HG03469 (cell line): Measurements from ENCODE around the gene SATB1.
A peak's percentile ranks its signal among the peaks of the same experiment; 100 is the strongest.
"Not testable (repeated sequence)": the region's sequence is repeated elsewhere in the genome, so short reads cannot be mapped to it uniquely, and the experiment has no call there.

ENCODE experiments used
- ATAC-seq: cut with Tn5 transposase; IDR thresholded peaks from one replicate; pipeline ENCODE4 v1.9.1; 2021; ENCODE audit warnings: mild to moderate bottlenecking, moderate library complexity, moderate number of reproducible peaks; ENCODE audit not compliant: unreplicated experiment

Gene SATB1

DNA sequence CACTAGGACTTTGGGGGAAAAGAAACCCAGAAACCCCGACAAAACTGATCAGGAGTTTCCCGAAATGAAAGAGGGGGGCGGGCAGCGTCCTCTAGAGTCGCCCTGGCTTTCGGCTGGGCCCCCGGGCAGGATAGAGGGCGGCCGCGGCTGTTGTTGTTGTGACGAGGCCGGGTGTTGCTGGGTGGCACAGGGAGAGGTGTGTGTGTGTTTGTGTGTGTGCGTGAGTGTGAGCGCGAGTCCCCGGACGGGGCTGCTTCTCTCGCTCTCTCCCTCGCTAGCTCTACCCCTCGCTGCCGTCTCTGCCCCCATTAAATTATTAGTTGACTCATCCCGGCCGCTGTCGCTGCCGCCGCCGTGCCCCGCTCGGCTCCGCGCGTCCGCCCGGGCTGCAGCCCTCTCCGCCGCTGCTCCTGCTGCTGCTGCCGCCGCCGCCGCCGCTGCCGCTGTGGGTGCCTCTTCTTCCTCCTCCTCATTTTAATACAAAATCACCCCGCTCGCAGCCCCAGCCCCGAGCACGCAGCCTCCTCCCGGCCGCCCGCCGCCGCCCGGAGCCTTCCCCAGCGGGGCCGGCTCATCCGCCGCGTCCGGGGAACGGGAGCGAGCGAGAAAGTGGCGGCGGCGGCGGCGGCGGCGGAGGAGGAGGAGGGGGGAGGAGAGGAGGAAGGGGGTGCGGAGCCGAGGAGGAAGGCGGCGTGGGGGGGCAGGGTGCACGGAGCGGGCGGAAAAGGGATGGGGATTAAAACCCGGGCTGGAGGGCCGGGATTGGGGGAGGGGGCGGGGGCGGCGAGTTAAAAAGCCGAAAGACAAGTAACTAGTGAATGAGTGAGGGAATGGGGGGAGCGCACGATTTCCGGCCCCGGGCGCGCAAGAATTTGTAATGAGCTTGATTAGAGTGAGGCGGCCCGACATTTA, at the start of gene SATB1:
Gene SATB1, minus strand, starts transcription at position 611 of the 912 bp plus-strand sequence. CDS start 4,372 bp downstream, outside the sequence.
- peak; percentile 42 for ATAC-seq

DNA sequence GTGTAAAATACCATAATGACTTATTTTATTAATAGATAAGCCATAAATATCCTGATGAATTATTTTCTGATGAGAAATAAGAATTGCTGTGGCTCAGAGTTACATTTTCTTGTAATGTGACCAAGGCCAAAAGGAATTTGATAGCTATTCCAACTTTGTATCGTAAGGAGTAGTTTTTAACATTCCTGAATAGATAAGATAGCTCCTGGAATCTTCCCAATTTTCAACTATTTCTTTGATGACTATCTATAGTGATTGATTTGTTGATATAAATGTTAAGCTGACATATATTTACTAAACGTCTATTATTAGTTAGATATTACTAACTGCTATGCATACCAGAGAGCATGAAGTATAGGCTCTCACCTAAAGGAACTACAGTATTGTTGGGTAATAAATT, 49.1 kb upstream of the SATB1 start:
- ATAC-seq: no peak

DNA sequence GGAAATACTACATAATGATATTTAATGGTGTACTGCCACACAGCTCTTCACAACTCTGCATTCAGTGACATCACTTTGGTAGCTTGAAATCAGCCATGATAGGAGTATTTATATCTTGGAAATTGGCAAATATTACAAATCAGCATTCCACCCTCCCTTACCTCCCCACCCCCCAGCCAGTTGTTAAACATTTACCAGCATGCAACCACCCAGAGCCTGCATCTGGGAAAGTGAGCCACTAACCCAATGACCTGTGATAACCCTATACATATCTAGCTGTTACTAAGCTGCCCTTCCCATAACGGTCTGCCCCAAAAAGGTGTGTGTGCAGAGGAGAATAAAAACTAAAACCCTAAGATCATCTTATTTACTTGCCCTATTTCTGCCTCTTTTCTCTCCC, 44.6 kb upstream of the SATB1 start:
- ATAC-seq: no peak

DNA sequence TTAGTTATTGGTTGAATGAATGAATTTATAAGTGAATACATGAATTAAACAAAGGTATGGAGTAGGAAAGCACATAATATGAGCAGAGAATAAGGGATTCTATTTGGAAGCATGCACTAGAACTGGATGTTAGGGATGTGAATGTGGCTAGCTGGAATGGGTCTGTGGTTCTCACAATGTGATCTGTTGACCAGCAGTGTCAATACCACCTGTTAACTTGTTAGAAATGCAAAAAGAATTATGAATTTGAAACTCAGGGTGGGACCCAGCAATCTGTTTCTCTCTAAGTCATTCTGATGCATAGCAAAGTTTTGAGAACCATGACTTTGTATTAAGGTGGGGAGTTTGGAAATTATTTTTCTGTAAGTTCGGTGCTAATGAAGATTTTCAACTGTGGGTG, 41.0 kb upstream of the SATB1 start:
- no peak for ATAC-seq

DNA sequence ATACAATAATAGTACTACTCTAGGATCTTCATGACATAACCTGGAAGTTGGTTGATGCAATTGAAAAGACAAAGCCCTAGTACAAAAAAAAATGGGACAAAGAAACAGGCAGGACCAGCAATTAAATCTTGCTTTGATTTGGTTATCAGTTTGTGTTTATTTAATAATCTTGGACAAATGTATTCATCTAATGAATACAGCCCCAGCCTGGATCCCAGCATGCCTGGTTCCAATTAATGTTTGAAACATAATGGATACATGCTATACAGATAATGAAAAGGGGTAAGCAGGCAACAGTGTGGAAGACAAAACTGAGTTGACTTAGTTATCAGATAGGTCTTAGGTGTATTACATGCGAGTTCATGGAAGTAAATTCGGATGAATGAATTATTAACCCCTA, 29.6 kb upstream of the SATB1 start:
- ATAC-seq: no peak

DNA sequence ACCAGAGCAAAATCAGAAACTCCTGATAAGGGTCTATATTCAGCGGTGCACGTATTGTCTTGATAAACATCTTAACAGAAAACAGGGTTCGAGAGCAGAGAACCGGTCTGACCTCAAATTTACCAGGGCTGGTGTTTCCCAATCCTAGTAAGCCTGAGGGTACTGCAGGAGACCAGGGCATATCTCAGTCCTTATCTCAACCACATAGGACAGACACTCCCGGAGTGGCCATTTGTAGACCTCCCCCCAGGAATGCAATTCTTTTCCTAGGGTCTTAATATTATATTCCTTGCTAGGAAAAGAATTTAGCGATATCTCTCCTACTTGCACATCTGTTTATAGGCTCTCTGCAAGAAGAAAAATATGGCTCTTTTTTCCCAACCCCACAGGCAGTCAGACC, 24.5 kb upstream of the SATB1 start:
- not testable (repeated sequence) for ATAC-seq

DNA sequence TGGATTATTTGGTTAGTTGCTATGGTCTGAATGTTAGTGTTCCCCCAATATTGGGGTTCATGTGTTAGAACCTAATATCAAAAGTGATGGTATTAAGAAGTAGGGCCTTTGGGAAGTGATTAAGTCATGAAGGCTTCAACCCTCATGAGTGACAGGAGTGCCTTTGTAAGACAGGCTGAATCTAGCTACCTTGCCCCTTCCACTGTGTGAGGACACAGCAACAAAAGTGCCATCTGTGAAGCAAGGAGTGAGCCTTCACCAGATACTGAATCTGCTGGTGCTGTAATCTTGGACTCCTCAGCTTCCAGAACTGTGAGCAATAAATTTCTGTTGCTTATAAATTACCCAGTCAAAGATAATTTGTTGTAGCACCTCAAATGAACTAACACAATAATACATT, 22.6 kb upstream of the SATB1 start:
- no peak for ATAC-seq

DNA sequence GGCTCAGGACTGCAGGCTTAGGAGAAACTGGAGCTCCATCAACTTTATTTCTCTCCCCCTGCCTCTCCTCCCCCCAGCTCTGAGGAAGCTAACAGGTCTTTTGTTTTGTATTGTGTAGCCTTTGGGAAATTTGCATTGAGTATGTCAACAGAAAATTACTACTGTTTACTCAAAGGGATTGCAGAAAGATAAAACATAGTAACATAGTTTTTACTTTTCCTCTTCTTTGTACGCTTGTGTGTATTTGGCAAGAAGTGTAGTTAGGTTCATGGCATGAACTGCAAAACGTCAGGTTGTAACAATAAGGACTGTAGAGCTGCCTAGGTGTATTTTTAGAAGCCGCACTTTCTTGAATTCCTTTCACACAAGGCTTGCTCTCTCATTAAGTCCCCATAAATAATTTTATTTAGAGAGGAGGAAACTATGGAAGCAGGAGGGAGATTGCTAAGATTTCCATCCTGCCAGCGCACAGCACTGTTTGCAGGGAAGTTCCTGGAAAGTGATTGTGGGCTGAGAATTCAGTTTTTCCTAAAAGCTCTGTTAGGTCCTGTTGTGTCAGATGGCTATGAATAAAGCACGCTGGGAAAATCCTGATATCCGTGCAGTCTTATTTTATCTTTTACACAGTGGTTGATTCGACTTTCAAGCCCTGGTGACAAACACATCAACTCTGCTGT, 21.1 kb upstream of the SATB1 start:
- ATAC-seq: no peak

DNA sequence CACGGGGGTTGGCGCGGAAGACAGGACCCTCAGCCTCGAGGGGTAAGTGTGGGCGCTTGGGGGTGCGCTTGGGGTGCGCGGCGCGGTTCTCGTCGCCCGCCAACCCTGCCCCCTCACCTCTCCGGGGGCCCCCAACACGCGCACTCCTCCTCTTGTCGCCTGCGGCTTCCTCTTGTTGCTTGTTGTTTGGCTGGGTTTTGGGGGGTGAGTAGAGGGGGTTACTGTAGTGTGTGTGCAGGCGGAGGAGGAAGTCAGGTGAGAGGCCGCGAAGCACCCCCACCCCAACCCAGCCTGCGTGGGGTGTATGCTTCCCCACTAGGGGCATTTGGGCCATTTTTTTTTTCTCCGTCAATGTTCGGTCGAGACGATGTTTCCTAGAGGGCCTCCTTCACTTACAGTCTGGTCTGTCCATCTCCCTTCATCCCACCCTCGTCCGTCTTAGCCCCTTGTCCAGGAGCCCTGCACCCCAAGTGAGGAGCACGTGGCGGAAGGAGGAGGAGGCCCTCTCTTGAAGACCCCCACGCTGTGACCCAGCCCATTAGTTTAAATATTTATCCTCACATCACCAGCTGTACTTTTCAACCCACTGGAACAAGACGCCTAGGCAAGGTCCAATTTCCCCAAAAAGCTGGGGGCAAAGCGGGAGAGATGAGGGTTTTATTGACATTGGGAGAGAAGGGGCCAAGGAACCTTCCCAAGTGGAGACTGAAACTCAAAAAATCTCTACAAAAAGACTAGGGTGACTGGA, 20.4 kb upstream of the SATB1 start:
- ATAC-seq: no peak

DNA sequence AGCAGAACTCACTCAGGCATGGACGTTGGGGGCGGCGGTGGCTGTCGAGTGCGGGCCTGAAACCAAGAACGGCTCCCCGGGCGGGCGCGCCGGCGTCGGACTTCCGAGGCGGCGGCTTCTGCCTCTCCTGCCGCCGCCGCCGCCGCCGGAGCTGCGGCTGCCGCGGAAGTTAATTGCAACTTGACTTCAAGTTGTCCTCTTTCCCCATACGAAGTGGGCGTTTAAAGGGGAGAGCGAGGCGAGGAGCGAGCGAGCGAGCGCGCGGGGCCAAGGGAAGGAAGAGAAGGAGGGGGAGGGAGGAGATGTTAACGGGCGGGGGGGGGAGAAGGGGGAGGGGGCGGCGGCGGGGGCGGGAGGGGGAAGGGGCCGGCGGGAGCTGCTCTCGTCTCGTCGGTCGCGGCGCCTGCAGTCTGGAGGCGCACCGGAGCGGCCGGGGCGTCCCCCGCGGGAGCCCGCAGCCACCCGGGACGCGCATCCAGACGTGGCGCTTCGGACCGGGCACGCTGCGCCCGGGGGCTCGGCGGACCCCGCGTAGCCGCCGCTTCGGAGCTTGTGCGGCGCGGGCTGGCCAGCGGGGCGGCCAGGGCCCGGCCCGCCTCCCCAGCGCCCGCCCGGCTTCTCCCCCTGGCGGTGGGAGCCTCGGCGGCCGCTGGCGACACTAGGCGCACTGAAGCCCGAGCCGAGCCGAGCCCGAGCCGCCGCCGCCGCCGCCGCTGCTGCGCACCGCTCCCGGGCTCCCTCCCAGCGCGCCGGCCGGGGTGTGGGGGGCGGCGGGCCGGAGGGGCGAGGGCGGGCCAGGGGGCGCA, 19.7 kb upstream of the SATB1 start:
- ATAC-seq: peak; percentile 74

DNA sequence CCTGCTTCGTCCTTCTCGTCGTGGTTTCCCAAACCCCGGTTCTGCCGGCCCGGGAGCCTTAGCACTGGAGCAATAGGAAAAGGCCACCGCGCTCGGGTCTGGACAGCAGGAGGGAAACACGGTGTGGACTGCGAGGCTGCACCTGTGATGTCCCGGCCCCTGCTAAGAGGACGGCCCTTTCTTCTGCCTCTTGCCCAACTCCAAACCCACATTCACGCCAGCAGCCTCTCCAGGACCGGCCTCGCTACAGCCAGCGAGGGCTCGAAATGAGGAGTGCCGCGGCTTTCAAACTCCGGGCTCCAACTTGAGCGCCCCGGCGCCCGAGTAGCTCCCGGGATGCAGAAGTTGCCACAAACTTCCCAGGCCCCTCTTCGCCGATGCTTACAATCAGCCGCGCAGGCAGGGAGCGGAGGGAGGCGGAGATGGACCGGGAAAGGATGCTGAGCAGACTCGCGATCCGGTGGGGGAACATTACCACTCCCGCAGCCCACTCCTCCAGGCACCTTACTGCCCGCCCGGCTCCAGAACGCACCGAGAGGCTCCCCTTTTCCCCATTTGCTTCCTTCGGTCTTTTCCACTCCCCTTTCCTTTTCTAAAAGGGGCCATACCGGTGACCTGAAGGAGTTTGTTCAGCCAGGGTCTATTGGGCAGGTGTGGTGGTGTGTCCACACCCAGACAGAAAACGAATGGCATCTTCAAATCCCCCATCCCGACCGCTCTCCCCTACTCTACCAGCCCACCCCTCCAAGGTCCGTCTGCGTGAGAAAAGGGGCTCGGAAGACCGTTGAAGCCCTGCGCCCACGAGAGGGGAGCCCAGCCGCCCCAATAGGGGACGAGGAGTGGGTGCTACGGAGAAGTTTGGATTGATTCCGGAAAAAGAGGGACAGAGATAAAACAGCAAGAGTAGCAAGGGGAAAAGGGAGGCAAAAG, 18.8 kb upstream of the SATB1 start:
- no peak for ATAC-seq

DNA sequence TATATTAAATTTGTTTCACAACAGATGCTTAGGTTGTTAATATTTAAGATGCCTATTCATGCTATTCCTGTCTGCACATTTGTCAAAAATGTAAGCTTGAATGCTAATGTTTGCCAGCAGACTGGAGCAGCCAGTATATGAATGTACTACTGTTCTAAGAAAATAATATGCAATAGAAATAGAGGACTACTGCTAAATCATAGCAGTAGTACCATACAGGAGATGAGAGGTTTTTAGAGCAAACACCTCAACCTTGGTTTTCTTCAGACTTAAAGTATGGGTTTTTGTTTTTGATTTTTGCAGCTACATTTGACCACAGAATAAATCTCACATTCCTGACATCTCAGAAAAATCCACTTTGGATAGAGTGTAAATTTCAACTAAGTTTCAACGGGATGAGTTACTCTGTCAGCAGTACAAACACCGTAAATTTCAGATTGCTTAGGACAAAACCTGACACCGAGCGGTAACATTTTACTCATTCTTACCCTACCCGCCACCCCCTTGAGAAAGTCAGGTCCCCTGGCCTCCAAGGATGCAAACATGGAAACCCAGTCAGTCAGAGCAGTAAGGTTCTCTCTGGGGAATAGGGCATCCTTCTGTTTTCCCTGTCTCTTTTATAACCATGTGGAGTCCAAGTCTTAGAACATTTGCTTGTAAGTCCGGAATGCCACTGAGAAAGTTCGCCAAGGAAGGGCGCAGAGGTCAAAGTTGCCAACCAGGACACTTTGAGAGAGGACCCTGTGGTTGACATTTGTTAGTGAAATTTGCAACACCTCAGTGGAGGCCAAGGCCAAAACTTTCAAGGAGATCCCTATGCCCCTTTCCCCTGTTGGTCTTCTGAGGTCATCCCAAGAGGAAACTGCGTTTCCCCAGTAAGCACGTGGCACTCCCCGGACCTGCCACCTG, 17.9 kb upstream of the SATB1 start:
- ATAC-seq: no peak

DNA sequence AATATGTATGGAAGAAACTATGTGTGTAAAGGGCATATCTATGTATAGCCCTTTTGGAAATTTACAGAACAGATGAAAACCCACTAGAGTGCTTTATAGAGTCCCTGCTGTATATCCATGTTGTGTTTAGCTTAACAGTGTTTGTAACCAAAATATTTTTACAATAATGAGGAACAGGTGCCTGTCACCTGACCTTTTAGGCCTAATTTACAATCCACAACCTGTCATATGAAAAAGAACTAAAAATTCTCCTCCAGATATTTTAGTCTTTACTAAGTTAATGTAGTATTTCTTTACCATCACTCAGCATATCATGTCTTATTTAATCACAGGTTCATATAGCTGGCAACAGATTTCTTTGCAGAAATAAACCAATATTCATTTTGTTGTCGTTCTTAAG, 16.4 kb upstream of the SATB1 start:
- no peak for ATAC-seq

DNA sequence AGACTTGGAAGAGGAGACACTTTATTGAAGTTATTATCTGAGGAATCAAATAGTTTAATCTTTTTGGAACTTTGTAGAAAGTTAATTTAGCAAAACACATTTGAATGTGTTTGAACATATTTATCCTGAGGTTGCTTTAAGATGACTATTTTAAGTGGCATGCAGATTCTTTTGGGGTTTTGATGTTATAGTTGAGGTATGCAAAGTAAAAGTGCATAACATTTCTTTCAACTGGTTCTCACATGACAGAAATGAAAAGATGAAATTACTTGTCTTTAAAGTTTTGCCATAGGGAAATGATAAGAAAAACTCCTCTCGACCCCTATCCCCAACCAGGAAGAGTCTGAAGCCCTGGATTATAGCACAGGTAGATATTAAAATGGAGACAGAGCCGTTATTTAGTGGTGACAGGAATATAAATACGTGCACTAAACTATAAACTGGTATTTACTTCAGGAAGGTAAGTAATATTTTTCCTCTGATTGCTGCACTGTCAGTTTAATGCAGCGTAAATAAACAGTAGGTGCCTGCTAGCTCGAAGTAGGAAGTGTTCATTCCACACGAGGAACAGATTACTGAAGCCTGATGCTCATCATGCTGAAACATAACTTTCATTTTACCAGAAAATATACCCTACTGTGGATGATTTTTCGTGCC, 15.1 kb upstream of the SATB1 start:
- ATAC-seq: no peak

DNA sequence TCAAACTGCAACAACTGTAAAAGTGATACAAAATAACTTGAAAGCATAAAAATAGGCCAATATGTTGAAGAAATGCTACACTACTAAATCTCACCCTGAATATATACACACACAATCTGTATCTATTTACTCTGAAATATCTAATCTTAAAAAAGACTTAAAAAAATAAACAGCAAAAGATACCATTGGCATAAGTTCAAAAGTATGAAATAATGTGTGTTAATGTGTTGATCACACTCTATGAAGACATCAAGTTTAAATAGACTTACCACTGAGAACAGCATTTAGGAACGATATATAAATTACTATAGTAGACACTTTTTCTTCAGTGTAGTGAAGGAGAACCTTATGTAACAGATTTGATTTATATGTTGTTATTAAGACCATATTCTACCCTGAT, 14.1 kb upstream of the SATB1 start:
- no peak for ATAC-seq

DNA sequence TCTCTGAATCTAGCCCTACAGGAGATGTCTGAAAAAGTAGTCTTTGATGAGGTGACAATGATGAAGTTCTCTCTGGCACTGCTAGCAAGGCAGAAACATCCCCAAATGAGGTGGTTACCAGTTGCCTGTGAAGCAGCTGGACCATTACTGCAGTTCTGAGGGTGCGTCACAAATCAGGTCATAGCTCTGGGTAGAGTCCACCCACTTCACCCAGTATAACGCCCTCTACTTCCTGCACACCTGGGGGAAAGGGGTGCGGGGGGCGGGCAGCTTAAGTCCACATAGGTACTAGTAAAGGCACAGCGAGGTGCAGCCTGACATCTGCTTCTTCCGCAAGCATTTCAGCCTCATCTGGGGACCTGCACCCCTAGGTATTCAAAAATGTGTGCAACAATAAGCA, 13.4 kb upstream of the SATB1 start:
- no peak for ATAC-seq

DNA sequence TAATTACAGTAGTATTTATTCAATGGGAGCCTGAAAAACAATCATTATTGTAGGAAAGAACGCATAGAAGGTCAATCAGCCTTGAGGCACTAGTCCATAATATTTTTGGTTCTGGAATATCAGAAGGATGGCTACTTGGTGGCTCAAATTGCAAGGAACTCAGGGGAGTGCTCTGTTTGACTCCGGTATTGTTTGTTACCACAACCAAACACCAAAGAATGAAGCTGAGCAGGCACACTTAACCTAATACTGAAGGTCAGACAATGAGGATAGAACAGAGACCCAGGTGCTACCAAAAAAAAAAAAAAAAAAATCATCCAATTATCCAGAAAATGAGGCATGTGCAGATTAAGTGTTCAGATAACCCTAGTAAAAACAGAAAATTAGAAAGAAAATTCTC, 11.1 kb upstream of the SATB1 start:
- ATAC-seq: no peak

DNA sequence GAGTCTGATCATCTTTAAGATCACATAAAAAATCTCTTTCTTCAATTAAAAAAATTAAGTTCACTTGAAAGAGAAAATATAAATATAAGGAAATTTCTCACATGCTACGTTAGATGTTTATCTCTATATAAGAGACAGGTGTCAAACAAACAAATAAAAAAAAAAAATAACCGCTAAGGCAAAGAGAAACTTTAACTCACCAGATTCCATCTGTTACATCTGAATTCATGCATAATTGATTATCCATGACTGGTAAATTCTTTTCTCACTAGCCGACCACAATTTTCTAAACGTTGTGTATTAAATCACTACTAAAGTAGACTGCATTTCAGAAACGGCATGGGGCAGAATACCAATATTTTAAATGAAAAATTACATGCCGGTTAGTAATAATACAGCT, 9.6 kb upstream of the SATB1 start:
- ATAC-seq: no peak
